Activated CD4-positive, alpha-beta T cell treated with anti-CD3 and anti-CD28 coated beads, Interleukin-2, amount 50 U/mL, for 48 hours (primary cell): ENCODE data around the gene STRN3.
"Not testable (repeated sequence)": the region's sequence is repeated elsewhere in the genome, so short reads cannot be mapped to it uniquely, and the experiment has no call there.

Experiments
- DNase-seq, 2 experiments: peaks; one replicate each; pipeline ENCODE4 v3.0.0-alpha.2; 2020

Gene STRN3

GRCh38 chr14:31036552-31036951, 10.4 kb upstream of the STRN3 start:
- DNase-seq = no peak

DNA sequence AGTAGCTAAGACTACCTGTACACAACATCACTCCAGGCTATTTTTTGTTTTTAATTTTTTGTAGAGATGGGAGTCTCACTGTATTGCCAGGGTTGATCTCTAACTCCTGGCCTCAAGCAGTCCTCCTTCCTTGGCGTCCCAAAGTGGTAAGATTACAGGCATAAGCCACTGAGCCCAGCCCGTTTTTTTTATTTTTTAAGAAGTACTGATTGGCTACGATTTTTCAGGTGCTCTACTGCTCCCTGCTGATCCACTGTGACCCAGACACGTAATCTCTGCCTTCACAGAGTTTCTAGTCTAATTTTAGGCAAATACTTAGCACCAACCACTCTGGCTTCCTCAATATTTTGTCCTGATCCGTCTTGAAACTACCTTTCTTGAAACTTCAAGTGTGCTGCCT, 4.3 kb upstream of the STRN3 start:
- DNase-seq = no peak

DNA sequence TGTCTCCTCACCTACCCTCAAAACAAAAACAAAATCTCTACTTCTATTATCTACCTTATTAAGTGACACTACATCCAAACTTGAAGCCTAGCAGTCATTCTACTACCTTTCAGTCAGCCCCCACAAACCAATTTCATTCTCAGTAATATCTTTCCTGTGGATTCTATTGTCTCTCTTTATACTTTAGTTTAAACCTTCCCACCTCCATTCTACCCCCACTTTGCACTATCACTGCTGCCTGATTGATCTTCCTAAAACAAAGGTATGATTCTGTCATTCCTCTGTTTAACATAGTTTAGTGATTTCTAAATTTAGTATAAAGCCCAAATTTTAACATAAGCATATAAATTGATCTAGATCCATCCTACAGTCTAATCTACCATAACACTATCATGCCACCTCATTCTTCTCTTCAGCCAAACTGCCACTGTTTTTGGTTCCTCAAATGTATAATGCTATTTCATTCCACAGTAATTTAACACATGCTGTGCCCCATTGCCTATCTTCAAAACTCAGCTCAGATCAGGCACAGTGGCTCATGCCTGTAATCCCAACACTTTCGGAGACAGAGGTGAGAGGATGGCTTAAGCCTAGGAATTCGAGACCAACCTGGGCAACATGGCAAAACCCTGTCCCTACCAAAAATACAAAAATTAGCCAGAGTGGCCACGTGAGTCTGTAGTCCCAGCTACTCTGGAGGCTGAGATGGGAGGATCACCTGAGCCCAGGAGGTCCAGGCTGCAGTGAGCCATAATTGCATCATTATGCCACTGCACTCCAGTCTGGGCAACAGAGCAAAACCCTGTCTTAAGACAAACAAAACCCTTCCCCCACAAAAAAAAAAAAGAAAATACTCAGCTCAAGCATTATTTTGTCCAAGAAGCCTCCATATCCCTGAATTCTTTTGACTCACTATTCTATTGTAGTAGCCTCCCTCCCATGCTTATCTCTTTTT, 3.1 kb upstream of the STRN3 start:
- DNase-seq = no peak

- no peak for DNase-seq
These were observed 1.7 kb upstream of the STRN3 start for GRCh38 chr14:31027847-31028246.

DNA sequence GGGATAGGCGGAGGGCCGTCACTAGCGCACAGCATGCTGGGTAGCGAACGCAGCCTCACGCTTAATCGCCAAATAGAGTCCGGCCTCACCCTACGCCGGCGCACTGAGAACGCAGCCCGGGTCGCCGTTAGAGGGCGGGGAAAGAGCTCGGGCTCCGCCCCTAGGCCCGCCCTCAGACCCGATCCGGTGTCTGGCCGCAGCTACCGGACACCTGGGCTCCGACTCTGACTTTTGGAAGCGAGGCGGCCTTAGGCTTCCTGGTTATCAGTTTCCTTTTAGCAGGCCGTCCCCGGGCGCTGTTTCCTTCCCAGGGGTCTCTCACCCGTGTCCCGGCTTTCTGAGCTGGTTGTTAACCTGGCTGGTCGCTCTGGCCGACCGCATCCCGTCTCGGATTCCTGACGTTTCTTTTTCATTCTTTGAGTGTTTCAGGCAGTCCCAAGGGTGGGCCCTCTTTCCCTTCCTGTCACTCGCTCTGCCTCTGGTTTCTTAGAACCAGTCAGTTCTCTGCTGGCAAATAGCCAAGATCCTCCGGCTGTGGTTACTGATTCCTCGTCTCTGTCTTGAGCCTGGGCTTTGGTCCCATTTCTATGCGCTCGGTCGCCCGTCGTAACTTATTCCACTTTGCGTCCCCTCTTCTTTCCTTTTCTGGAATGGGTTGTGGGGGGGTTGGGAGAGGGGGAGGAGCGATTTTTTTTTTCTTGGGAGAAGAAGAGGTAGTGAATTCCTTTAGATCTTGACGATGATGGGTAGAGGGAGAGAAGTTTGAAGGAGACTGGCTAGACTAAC, 464 bp upstream of the STRN3 start:
- DNase-seq = peak; percentile 89 to 93

GRCh38 chr14:31025367-31026076, 657 bp downstream of the STRN3 start, which contains the start of gene AP4S1:
Gene AP4S1 (plus strand): TSS chr14:31025649. CDS start chr14:31066197, 40,548 bp downstream.
- peak; percentile 55 to 59 for DNase-seq

DNA sequence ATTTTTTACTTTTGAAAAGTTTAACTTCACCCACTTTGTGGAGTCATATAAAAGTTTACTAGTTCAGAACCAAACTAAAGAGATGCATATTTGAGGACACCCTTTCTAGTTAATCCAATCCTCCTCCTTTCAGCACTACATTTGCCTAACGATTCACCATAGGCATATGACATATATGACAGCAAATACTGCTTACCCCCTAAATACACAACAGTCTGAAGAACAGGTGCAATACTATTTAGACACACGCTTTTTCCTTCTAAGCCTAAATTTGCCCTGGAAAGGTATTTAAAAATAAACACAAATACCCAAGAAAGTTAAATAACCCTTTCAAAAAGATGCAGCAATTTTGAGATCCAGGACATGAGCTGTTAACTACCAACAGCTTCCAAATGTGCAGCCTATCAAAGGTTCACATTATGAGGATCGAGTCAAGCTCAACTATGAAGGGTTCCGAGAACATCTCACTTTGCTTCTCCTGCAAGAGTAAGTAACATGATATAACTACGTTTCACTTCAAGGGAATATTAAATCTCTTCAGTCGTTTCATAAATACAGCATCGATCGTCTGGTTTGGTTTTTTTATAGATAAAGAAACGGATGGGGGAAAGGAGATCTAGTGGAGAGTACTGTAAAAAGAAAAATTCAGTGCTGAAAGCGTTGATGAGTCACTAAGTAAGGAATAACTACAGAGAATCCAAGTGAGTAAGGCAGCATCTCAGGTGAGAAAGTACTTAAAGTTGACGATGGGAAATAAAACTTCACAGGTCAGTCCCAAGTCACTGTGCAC, 1.4 kb downstream of the STRN3 start:
- no peak for DNase-seq

GRCh38 chr14:31024010-31024480, 2.1 kb downstream of the STRN3 start:
- DNase-seq = no peak

DNA sequence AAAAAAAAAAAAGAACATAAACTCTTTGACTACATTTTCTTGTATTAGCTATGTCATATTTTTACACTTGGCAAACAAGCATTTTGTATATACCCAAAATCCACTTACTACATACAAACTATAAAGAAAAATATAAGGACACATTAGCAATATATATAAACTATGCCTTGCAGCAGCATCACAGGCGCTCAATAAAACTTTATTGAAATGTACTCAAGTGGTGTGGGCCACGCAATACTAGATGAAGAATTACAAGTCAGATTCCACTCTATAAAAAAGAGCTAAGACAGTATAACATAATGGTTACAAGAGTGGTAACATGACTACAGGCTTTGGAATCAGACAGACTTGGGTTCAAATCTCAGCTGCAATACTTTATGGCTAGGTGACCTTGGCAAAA, 3.8 kb downstream of the STRN3 start:
- no peak for DNase-seq

GRCh38 chr14:31021576-31021949, 4.6 kb downstream of the STRN3 start:
- no peak for DNase-seq

DNA sequence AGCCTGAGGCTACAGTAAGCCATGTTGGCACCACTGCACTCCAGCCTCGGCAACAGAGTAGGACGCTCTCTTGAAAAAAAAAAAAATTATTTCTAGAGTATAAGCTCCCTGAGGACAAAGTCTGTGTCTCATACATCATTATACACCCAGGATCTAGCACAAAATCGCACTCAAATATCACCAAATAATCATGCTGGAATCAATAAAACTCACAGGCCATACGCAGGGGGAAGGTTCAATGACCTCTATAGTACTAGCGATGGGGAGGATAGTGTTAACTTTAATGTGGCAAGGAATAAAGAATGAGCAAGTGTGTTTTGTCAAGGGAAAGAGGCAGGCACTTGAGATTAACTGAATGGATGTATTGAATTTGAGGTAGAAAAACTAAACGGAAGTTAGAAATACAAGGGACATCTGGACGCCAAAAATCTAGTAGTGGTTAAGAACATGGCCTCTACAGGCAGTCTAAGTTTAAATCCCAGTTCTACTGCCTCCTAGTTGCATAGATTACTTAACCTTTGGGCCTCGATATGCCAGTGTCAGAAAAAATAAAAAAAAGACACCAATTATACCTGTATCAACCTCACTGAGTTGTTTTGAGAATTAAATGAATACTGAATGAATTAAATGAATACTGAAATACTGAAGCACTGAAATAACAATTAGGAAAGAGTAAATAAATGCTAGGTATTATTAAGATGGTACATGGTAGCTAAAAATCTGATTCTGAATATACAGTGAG, 5.2 kb downstream of the STRN3 start:
- no peak for DNase-seq

DNA sequence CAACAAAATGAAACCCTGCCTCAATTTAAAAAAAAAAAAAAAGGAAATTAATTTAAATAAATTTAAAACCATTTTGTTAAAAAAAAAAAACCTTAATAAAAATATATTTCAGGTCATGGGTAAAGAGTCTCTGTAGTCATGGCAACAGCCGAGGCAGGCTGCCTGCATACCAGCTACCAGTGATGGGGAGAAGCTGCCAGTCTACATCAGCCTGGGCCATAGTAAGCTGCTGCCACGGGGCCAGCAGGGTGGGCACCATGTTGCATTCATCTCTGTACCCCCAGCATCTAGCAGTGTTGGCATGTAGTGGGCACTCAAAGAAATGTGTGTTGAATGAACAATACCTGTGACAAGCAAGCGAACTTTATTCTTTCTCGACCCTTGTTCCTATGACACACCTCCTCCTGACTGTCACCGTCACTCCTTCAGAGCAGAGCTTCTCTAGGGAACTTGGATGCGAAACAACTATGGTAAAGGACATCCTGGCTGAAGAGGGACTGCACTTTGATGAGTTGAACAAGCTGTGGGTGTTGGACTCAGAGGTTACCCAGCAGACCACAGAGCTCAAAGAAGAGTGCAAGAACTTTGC, 8.0 kb downstream of the STRN3 start:
- DNase-seq = no peak

DNA sequence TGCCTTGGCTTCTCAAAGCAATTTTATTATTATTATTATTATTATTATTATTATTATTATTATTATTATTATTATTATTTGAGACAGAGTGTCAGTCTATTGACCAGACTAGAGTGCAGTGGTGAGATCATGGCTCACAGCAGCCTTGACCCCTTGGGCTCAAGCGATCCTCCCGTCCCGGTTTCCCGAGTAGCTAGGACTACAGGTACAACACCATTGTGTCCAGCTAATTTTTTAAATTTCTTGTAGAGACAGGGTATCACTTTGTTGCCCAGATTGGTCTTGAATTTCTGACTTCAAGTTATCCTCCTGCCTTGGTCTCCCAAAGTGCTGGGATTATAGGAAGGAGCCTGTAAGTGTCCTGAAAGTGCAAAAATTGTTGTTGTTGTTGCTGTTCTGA, 12.3 kb downstream of the STRN3 start:
- no peak for DNase-seq

DNA sequence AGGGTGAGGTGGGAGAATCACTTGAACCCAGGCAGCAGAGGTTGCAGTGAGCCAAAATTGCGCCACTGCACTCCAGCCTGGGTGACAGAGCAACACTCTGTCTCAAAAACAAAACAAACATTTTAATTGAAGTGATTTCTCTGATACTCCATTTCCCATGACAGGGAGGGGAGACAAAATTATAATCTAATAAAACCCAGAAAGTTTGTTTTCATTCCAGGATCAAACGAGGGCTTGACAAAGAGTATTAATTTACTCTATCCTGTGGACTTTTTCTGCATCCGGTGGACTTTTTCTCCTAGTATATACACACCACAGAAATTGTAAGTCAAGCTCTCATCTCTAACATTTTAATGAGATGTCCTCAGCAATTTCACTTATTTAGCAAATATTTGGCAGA, 15.2 kb downstream of the STRN3 start:
- no peak for DNase-seq

DNA sequence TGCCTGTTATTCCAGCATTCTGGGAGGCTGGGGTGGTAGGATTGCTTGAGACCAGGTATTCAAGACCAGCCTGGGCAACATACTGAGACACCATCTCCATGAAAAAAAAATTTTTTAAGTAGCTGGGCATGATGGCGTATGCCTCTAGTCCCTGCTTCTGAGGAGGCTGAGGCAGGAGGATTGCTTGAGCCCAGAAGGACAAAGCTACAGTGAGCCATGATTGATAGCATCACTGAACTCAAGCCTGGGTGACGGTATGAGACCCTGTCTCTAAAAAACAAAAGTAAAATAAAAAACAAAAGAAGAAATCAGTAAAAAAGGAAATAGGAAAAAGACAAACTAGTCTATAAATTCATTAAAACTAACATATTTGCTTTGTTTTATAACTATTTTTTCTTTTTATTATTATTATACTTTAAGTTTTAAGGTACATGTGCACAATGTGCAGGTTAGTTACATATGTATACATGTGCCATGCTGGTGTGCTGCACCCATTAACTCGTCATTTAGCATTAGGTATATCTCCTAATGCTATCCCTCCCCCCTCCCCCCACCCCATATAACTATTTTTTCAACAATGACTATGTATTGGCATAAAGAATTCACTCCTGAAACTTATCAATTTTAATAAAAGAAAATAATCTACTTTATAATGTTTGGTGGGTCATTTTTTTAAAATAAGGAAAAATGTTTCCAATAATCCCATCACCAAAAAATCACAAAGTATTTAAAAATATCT, 16.2 kb downstream of the STRN3 start:
- no peak for DNase-seq

- no peak for DNase-seq
These were observed 19.5 kb downstream of the STRN3 start for GRCh38 chr14:31006703-31007102.

DNA sequence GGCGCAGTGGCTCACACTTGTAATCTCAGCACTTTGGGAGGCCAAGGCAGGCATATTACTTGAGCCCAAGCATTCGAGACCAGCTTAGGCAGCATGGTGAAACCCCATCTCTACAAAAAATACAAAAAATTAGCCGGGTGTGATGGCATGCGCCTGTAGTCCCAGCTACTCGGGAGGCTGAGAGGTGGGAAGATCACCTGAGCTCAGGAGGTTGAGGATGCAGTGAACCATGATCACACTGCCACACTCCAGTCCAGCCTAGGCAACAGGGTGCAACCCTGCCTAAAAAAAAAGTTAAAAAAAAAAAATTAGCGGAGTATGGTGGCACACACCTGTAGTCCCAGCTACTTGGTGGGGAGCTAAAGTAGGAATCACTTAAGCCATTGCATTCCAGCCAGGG, 22.2 kb downstream of the STRN3 start:
- not testable (repeated sequence) for DNase-seq

GRCh38 chr14:31003284-31003683, 22.9 kb downstream of the STRN3 start:
- DNase-seq = no peak

GRCh38 chr14:31001339-31001658, 24.9 kb downstream of the STRN3 start:
- no peak for DNase-seq

- DNase-seq = no peak
These were observed 25.4 kb downstream of the STRN3 start for GRCh38 chr14:31000629-31001338.
